Osteoblast (primary cell): ENCODE data around the gene GNG13. TPM values are rescaled to one million over a fixed set of nuclear protein-coding genes. Genes with fewer than 3 reads are reported as not detected.
A peak's percentile ranks its signal among the peaks of the same experiment; 100 is the strongest.

Experiments used
- DNase-seq: peaks from one replicate; pipeline ENCODE4 v3.0.0; 2011; ENCODE audit warnings: low spot score, mixed read lengths; ENCODE audit not compliant: insufficient read length; ENCODE audit errors: missing footprints
- H2AFZ ChIP-seq: 2 replicates; pipeline ENCODE4 v1.6.0; 2011; ENCODE audit warnings: mild to moderate bottlenecking, low read length
- H3K27ac ChIP-seq: 2 replicates; pipeline ENCODE4 v1.5.1; 2011; ENCODE audit warnings: mild to moderate bottlenecking, low read depth, low read length, moderate library complexity
- H3K27me3 ChIP-seq: 2 replicates; pipeline ENCODE4 v1.6.0; 2012; ENCODE audit warnings: mild to moderate bottlenecking, control low read depth, inconsistent platforms, low read length, moderate library complexity; ENCODE audit not compliant: insufficient read depth
- H3K36me3 ChIP-seq: 2 replicates; pipeline ENCODE4 v1.5.1; 2011; ENCODE audit warnings: mild to moderate bottlenecking, low read length, control low read depth, moderate library complexity; ENCODE audit not compliant: insufficient read depth
- H3K4me1 ChIP-seq: 2 replicates; pipeline ENCODE4 v1.5.1; 2011; ENCODE audit warnings: mild to moderate bottlenecking, low read length, control low read depth, moderate library complexity; ENCODE audit not compliant: insufficient read depth
- H3K4me2 ChIP-seq: 2 replicates; pipeline ENCODE4 v1.6.0; 2011; ENCODE audit warnings: mild to moderate bottlenecking, low read length; ENCODE audit not compliant: insufficient read depth
- H3K4me3 ChIP-seq: fragments of 200-600 bp; sonication (generic); 3 replicates; pipeline ENCODE4 v1.5.1; 2012; ENCODE audit warnings: mild to moderate bottlenecking, low read length, inconsistent platforms; ENCODE audit not compliant: insufficient read depth
- H3K79me2 ChIP-seq: 2 replicates; pipeline ENCODE4 v1.6.0; 2012; ENCODE audit warnings: mild to moderate bottlenecking, low read length, control low read depth, inconsistent platforms; ENCODE audit not compliant: insufficient read depth
- H3K9me3 ChIP-seq: 2 replicates; pipeline ENCODE4 v1.5.1; 2011; ENCODE audit warnings: low read depth, low read length, control low read depth
- H4K20me1 ChIP-seq: 2 replicates; pipeline ENCODE4 v1.6.0; 2012; ENCODE audit warnings: mild to moderate bottlenecking, low read length, control low read depth; ENCODE audit not compliant: insufficient read depth
- CTCF ChIP-seq: IDR thresholded peaks from 2 replicates; pipeline ENCODE4 v1.5.1; 2011; ENCODE audit warnings: mild to moderate bottlenecking, low read depth, low read length, moderate library complexity; ENCODE audit errors: extremely low read depth
- total RNA-seq: library from RNA; depleted of rRNA; stranded (reverse); fragments of >200 nt; gene quantifications from 2 replicates; pipeline ENCODE4 v1.2.3, GENCODE V29; 2012

Gene GNG13
- total RNA-seq, 1 donor = not detected

DNA sequence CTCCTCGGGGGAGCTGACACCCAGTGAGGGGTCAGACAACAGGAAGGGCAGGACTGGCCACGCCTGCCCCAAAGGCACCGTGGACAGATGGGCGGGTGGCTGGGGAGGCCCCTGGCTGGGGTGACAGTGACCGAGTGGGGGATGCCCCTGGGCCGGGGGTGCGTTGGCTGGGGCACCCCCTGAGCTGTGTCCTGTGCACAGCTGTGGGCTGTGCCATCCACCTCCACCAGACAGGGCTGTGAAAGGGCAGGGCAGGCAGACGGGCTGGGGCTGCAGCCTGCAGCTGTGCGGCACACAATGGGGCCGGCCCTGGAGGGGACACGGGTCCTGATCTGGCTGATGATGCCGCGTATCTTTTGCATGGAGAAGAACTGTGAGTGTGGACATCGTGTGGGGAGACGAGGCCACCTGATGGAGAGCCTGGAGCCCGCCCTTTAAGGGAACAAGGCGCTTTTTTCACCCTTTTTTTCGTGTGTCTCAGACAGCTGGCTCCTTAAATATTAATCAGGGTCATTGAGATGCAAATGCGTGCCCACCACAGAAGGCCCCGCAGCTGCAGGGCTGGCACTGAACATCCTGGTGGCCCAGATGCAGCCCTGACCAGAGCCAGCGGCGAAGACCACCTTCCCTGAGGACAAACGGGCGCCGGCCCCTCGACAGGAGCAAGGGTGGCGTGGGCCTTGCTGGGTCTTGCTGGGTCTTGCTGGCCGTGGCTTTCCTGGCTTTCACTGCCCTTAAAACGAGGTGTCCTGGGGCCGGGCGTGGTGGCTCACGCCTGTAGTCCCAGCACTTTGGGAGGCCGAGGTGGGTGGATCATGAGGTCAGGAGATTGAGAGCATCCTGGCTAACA lies 42.4 kb upstream of the GNG13 start:
- DNase-seq = peak; percentile 78
- Histone ChIP-seq H2AFZ (no peak overlapping the region), H3K79me2 (no peaks in the 10 kb centered on the region), H4K20me1 (no peaks in the 10 kb centered on the region), H3K27me3 (no peaks in the 10 kb centered on the region), H3K4me2 (no peak overlapping the region), H3K27ac (no peak overlapping the region), H3K4me3 (no peak overlapping the region), H3K4me1 (no peaks in the 10 kb centered on the region), H3K36me3 (no peaks in the 10 kb centered on the region), H3K9me3 (no peaks in the 10 kb centered on the region)
- no peak for TF ChIP-seq CTCF

GRCh38 chr16:842061-842476 lies 41.5 kb upstream of the GNG13 start:
- H3K9me3 ChIP-seq = no peaks in the 10 kb centered on the region
- H3K79me2 ChIP-seq = no peaks in the 10 kb centered on the region
- no peak overlapping the region for H2AFZ ChIP-seq
- TF ChIP-seq CTCF = no peak
- no peak overlapping the region for H3K4me2 ChIP-seq
- no peaks in the 10 kb centered on the region for H4K20me1 ChIP-seq
- no peaks in the 10 kb centered on the region for H3K27me3 ChIP-seq
- H3K4me1 ChIP-seq = no peaks in the 10 kb centered on the region
- H3K27ac ChIP-seq = no peak overlapping the region
- H3K36me3 ChIP-seq = no peaks in the 10 kb centered on the region
- DNase-seq = peak; percentile 66
- no peak overlapping the region for H3K4me3 ChIP-seq

- H3K4me2 ChIP-seq = no peak overlapping the region
- H3K4me1 ChIP-seq = no peaks in the 10 kb centered on the region
- H3K9me3 ChIP-seq = peaks cover 3% of the 10 kb centered on the region
- no peak overlapping the region for H3K27ac ChIP-seq
- no peak for TF ChIP-seq CTCF
- H4K20me1 ChIP-seq = no peaks in the 10 kb centered on the region
- H3K79me2 ChIP-seq = no peaks in the 10 kb centered on the region
- DNase-seq = peak; percentile 90
- no peak overlapping the region for H2AFZ ChIP-seq
- H3K4me3 ChIP-seq = no peak overlapping the region
- H3K27me3 ChIP-seq = no peaks in the 10 kb centered on the region
- no peaks in the 10 kb centered on the region for H3K36me3 ChIP-seq
Observed at GRCh38 chr16:841455-842060, 41.0 kb upstream of the GNG13 start.
